Measurements from ENCODE around the gene JMJD8.

The JMJD8 gene

DNA sequence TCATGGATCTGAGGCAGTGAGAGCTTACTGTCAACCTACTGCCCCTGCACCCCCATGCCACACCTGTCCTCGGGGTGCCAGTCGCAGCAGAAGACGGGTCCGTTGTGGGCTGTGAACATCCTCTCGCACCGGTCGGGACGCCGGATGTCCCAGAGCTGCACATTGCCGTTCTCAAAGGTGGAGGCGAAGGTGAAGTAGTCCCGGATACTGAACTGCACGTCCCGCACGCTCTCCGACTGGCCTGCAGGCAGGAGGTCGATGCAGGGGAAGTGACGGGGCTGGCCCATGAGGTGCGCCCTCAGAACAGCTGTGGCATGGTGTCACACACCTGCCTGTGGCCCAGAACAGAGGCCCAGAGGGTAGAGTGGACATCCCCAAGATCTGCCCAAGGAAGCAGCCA lies 3.4 kb upstream of the JMJD8 start:
- DNase-seq, result no peak

DNA sequence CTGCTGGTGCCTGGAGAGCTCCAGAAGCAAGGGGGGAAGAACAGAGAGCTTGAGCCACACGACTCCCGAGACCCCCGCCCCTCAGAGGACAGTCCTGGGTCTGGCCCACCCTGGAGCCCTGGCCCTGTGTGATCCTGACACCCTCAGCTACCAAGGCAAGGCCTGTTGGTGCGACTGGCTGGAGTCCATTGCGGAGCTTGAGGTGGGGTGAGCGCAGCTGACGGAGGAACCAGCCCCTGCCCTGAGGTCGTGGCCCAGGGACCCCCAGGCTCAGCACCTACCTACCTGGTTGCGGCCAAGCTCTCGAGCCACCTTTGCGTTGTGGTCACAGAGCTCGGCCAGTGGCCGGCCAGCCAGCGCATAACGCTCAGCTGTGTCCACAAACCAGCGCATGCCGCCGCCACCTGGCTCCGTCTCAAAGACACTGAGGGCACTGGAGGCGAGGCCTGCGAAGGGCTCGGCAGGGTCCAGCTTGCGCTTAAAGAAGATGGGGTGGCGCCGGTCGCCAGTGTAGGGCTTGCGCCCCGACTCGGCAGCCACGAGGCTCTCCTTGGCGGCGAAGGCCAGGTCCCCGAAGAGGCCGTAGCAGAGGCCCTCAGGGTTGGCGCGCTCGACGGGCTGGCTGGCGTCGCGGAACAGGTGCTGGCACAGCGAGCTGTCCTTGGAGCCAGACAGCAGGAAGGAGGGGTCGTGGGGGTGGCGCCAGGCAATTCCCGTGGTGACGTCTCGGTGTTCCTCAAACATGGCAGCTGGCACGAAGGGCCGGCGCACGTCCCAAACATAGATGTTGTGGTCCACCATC lies 2.5 kb upstream of the JMJD8 start:
- DNase-seq, result no peak

DNA sequence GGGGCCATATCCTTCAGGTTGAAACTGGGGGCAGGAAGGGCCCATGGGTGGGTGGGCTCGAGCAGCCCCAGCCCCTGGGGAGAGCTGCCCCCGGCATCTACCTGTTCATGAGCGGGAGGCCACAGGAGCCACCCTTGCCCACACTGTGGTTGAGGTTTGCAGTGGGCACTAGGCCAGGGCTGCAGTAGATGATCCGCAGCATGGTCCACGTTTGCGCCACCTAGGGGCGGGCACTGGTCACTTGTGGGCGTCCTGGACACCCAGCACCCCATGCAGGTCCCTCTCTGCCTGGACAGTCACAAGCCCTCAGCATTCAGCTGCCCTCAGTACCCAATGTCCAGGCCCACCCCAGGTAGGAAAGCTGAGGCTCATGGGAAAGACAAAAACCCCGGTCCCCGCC lies 1.8 kb upstream of the JMJD8 start:
- DNase-seq, result no peak

DNA sequence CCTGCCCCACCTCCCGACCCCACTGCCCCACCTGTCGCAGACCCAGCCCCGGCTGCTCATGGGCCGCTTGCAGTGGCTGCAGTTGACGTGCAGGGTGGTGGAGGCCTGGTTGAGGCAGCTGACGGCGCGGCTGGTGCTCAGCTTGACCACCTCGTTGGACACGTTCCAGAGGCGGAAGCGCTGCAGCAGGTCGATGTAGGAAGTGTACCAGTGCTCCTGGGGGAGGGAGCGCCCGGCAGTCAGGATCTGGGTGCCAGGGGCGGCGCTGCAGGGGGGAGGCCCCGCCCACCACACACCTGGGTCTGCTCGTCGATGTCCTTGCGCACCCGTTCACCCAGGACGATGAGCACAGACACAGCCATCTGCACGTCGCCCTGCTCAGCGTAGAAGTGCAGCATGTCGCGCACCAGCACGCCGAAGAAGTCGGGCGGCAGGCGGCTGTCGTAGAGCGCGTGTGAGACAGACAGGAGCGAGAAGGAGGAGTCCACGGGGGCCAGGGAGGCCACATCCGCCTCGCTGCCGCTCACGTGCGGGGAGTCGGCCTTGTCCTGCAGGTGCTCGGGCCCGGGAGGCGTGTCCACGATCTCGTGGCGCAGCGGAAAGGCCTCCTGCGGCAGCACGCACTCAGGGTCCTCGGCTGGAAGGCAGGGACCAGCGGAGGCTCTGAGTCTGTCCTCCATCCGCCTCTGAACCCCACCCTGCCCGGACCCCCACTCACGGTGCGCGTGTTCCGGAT lies 995 bp upstream of the JMJD8 start:
- DNase-seq, result no peak

DNA sequence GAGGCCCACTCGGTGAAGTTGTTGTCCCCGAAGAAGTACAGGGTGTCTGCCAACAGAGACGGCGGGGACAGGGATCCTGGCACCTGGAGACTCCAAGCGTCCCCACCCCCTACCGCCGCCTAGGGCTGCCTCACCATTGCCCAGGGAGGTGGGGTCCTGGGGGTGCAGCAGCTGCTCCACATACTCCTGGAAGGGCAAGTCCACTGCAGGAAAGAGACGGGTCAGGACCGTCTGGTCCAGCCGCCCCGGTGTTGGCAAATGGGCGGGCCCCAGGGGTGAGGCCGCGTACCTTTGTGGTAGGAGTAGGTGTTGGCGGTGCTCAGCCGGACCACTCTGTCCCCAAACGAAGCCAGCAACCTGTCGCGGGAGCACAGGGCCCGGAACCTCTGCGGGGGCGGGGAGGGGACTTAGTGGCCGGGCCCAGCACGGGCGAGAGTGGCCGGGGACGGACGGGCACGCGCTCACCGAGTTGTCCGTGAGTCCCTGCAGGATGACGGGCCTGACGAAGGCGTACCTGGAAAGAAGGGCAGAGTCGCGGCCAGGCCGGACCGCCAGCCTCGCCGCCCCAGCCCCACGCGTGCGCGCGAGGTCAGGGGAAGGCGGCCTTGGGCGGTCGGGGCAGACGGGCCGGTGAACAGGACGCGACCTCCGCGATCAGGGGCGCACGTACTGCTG lies 601 bp downstream of the JMJD8 start:
- DNase-seq, result no peak

DNA sequence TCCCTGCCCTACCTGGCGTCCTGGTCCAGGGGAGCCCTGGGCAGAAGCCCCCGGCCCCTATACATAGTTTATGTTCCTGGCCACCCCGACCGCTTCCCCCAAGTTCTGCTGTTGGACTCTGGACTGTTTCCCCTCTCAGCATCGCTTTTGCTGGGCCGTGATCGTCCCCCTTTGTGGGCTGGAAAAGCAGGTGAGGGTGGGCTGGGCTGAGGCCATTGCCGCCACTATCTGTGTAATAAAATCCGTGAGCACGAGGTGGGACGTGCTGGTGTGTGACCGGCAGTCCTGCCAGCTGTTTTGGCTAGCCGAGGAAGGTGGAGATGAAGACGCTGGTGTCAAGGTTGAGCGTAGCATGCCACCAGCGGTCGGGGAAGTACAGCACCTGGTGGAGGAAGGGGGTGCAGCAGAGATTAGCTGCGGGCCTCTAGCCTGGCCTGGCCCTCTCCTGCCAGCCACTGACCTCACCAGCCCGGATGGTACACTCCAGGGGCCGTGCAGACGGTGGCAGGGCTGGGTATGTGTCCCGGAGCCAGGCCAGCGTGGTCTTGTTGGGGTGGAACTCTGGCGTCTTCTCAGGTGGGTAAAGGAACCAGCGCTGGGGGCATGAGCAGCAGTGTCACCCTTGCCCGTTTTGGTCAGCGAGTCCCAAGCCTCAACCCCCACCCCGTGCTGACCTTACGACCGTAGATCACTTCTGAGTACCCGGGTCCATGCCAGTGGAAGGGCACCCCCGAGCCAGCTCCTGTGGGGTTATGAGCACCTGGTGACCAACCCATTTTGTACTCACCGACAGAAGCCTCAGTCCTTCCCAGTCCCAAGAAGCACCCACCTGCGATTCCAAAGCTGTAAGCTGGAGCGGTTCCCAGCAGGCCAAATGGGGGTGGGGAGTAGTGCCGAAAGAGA lies 1.4 kb downstream of the JMJD8 start:
- DNase-seq, result no peak

DNA sequence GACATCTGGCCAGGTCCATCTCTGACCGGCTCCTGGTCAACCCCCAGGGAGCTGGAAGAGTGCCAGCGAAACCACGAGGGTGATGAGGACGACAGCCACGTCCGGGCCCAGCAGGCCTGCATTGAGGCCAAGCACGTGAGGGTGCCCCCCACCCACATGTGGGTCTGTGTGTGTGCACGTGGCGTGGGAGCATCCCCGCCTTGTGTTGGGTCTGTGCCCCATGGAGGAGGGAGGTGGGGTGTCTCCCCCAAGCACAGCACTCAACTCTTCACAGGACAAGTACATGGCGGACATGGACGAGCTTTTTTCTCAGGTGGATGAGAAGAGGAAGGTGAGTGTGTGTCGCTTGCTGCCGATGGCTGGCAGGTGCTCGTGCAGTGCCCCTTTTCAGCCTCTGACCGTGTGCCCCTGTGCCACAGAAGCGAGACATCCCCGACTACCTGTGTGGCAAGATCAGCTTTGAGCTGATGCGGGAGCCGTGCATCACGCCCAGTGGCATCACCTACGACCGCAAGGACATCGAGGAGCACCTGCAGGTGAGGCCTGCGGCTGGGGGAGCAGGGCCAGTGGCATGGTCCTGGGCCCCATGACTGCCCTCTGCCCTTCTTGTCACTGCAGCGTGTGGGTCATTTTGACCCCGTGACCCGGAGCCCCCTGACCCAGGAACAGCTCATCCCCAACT lies 2.2 kb downstream of the JMJD8 start:
- DNase-seq, result no peak

DNA sequence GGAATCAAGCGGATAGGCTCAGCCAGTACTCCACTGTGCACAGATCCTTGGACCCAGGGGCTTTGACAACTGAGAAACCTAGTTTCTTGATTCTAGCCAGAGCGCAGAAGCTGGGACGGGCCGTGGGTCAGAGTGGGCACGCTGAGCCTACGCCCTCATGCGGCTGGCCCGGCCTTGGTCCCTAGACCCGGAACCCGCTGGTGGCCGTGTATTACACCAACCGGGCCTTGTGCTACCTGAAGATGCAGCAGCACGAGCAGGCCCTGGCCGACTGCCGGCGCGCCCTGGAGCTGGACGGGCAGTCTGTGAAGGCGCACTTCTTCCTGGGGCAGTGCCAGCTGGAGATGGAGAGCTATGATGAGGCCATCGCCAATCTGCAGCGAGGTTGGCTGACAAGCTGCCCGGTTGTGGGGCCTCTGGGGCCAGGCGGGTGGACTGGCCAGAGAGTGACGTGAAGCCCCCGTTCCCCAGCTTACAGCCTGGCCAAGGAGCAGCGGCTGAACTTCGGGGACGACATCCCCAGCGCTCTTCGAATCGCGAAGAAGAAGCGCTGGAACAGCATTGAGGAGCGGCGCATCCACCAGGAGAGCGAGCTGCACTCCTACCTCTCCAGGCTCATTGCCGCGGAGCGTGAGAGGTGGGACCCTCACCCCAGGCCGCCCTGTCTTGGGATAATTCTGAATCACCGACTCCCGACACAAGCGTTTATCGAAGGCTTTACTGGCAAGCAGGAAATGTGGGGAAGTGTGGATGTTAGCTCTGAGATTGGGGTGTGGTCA lies 3.0 kb downstream of the JMJD8 start:
- no peak for DNase-seq

DNA sequence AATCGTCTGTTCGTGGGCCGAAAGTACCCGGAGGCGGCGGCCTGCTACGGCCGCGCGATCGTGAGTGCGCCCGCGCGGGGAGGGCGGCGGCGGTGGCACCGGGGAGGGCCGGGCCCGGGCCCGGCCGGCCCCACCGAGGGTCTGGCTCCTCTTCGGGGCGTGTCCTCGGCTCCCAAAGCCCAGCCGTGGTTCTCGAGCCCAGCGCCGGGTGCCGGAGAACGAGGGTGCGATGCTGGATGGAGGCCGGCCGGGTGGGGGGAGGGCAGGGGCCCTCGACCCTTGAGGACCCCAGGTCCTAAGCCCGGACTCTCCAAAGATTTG lies 3.5 kb downstream of the JMJD8 start:
- no peak for DNase-seq

DNA sequence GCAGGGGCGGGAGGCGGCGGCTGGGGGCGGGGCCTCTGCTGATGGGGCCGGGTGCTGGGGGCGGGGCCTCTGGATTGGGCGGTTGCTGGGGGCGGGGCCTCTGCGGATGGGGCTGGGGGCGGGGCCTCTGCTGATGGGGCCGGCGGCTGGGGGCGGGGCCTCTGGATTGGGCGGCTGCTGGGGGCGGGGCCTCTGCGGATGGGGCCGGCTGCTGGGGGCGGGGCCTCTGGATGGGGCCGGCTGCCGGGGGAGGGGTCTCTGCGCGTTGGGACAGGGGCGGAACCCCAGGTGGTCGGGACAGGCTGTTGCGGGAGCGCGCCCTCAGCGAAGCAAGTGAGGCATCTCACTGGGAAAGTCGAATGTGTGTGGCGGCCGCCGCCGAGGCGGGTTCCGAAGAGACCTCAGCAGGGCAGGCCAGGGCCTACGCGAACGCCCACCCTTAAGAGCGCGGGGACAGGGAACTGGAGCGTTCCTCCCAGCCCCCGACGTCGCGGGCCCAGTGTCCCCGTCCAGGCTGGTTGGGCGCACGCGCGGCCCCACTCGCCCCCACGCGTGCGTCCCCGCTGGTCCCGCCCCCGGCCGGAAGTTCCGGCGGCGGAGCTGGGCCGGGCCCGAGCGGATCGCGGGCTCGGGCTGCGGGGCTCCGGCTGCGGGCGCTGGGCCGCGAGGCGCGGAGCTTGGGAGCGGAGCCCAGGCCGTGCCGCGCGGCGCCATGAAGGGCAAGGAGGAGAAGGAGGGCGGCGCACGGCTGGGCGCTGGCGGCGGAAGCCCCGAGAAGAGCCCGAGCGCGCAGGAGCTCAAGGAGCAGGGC lies 4.1 kb downstream of the JMJD8 start, which contains the start of gene STUB1:
Gene STUB1, plus strand, starts transcription at position 597 of the 811 bp plus-strand sequence. Its CDS starts 116 bp downstream, at position 713.
- DNase-seq, result peak; percentile 76

DNA sequence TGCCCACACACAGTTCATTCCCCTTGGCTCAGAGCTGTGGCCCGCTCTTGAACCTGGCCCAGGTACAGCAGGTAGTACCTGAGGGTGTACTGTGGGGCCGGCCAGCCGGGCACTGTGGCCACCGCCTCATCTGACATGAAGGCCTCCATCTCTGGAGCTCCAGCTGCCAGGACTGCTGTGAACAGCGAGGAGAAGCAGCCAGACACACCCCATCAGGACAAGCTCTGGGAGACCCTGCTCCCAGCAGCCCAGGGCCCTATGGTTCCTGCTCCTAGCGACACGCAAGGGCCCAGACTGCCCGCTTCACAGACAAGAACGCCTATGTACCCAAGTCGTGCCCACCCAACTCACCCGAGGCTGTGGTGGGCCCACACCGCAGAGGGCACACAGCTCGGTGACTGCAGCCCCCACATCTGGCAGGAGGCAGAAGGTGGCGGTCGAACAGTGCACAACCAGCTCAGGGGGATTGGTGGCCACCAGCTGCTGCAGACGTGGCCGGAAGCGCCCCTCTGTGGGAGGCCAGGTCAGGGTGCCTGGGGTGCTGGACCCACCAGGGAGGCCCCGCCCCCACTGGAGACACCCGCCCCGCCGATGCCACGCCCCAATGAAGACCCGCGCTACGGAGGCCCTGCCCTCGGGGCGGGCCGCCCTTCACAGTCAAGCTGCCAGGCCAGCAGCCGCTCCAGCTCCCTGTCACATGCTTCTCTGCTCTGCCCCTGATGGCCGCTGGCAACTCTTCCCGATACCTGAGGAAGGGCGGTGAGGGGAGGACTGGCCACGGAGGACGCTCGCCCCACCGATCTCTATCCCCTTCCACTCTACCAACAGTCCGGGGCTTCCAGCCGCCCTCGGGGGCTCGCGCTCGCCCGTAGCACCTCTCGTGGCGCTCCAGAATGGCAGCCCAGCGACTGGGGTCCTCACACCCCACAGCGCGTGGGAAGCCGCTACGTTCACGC lies 5.0 kb downstream of the JMJD8 start:
- no peak for DNase-seq

DNA sequence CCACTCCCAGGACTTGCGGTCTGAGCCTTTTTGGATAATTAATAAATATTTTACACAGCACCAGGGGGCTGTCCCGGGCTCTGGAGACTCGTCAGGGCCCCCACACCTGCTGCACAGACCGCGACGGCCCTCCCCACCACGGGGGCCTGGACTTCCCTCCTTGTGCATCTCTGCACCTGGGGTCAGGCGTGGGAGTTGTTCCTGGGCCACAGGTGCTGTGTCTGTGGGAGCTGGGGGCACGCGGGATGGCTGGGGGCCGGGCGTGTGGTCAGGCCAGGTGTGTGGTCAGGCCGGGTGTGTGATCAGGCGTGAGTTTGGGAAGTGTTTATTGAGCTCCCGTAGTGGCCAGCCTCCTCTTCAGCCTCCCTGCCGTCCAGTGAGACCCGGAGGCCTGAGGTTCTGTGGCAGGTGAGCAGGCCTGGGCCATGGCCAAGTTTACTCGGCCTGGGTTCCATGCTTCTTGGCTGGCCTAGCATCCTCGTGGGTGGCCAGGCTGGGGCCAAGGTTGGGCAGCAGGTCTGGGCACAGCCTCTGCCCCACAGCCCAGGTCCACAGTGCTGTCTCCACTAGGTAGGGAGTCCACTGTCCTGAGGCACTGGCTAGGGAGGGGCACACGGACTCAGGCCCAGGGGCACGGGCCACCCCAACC lies 5.8 kb downstream of the JMJD8 start:
- DNase-seq, result no peak

DNA sequence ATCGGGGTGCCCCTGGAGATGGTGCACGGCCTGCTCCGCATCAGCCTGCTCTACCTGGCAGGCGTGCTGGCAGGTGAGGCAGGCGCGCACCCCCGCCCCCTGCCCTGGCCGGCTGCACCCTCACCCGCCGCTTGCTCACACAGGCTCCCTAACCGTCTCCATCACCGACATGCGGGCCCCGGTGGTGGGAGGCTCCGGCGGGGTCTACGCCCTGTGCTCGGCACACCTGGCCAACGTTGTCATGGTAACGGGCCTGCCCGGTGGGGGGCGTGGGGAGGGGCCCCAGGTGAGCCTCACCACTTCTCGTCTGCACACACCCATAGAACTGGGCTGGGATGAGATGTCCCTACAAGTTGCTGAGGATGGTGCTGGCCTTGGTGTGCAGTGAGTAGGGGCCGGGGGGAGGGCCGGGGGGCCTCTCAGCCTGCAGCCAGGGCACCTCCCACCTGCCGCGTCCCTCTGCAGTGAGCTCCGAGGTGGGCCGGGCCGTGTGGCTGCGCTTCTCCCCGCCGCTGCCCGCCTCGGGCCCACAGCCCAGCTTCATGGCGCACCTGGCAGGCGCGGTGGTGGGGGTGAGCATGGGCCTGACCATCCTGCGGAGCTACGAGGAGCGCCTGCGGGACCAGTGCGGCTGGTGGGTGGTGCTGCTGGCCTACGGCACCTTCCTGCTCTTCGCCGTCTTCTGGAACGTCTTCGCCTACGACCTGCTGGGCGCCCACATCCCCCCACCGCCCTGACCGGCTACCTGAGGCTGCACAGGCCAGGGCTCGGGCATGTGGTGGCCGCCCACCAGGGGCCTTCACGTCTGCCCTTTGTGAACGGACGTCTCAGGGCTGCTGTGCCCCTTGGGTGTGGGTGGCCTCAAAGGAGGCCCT lies 6.6 kb downstream of the JMJD8 start:
- DNase-seq, result no peak

DNA sequence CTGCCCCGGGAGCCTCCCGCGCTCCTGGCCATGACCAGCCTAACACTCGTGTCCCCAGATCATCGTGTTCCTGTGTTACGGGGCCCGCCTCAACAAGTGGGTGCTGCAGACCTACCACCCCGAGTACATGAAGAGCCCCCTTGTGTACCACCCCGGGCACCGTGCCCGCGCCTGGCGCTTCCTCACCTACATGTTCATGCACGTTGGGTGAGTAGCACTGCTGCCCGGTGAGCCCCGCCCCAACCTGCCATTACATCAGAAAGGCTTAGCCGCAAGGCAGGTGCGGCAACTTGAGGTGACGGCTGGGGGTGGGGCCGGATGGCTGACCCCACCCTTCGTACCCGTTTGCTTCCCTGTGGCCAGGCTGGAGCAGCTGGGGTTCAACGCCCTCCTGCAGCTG lies 7.2 kb downstream of the JMJD8 start:
- peak; percentile 41 for DNase-seq

DNA sequence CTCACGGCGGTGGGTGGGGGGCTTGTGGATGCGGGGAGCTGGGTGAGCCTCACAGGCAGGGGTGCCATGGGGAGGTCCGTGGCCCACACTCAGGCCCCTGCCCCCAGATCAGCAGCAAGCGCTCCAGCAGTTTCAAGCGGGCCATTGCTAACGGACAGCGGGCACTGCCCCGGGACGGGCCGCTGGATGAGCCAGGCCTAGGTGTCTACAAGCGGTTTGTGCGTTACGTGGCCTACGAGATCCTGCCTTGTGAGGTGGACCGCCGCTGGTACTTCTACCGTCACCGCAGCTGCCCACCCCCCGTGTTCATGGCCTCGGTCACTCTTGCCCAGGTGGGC lies 7.6 kb downstream of the JMJD8 start:
- no peak for DNase-seq

DNA sequence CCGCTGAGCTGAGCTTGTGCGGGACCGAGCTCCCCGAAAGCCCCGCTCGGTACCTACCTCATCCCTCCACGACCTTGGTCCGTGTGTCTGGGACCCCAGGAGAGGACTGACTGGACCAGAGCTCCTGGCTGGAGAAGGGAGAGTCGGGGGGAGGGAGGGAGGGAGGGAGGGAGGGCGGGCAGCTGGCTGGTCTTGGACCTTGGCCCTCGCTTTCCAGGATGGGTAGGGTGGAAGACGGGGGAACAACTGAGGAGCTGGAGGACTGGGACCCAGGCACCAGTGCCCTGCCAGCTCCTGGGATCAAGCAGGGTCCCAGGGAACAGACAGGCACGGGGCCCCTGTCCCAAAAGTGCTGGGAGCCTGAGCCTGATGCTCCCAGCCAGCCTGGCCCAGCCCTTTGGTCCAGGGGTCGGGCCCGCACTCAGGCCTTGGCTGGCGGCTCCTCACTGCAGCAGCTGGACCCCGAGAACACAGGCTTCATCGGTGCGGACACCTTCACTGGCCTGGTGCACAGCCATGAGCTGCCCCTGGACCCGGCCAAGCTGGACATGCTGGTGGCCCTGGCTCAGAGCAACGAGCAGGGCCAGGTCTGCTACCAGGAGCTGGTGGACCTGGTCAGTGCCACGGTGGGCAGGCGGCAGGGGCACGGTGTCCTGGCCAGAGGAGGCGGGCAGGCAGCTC lies 8.1 kb downstream of the JMJD8 start:
- DNase-seq, result no peak
